Osteoblast (primary cell): ENCODE measurements around the gene AGPS. TPM values are rescaled to one million over a fixed set of nuclear protein-coding genes. Genes with fewer than 3 reads are reported as not detected.

Source experiments
- DNase-seq: peaks from one replicate; pipeline ENCODE4 v3.0.0; 2011; ENCODE audit warnings: low spot score, mixed read lengths; ENCODE audit not compliant: insufficient read length; ENCODE audit errors: missing footprints
- H2AFZ ChIP-seq: 2 replicates; pipeline ENCODE4 v1.6.0; 2011; ENCODE audit warnings: mild to moderate bottlenecking, low read length
- H3K27ac ChIP-seq: 2 replicates; pipeline ENCODE4 v1.5.1; 2011; ENCODE audit warnings: mild to moderate bottlenecking, low read depth, low read length, moderate library complexity
- H3K27me3 ChIP-seq: 2 replicates; pipeline ENCODE4 v1.6.0; 2012; ENCODE audit warnings: mild to moderate bottlenecking, control low read depth, inconsistent platforms, low read length, moderate library complexity; ENCODE audit not compliant: insufficient read depth
- H3K36me3 ChIP-seq: 2 replicates; pipeline ENCODE4 v1.5.1; 2011; ENCODE audit warnings: mild to moderate bottlenecking, low read length, control low read depth, moderate library complexity; ENCODE audit not compliant: insufficient read depth
- H3K4me1 ChIP-seq: 2 replicates; pipeline ENCODE4 v1.5.1; 2011; ENCODE audit warnings: mild to moderate bottlenecking, low read length, control low read depth, moderate library complexity; ENCODE audit not compliant: insufficient read depth
- H3K4me2 ChIP-seq: 2 replicates; pipeline ENCODE4 v1.6.0; 2011; ENCODE audit warnings: mild to moderate bottlenecking, low read length; ENCODE audit not compliant: insufficient read depth
- H3K4me3 ChIP-seq: fragments of 200-600 bp; sonication (generic); 3 replicates; pipeline ENCODE4 v1.5.1; 2012; ENCODE audit warnings: mild to moderate bottlenecking, low read length, inconsistent platforms; ENCODE audit not compliant: insufficient read depth
- H3K79me2 ChIP-seq: 2 replicates; pipeline ENCODE4 v1.6.0; 2012; ENCODE audit warnings: mild to moderate bottlenecking, low read length, control low read depth, inconsistent platforms; ENCODE audit not compliant: insufficient read depth
- H3K9me3 ChIP-seq: 2 replicates; pipeline ENCODE4 v1.5.1; 2011; ENCODE audit warnings: low read depth, low read length, control low read depth
- H4K20me1 ChIP-seq: 2 replicates; pipeline ENCODE4 v1.6.0; 2012; ENCODE audit warnings: mild to moderate bottlenecking, low read length, control low read depth; ENCODE audit not compliant: insufficient read depth
- total RNA-seq: library from RNA; depleted of rRNA; stranded (reverse); fragments of >200 nt; gene quantifications from 2 replicates; pipeline ENCODE4 v1.2.3, GENCODE V29; 2012
- TF ChIP-seq, protein P1 (sequence below): IDR thresholded peaks from 2 replicates; pipeline ENCODE4 v1.5.1; 2011; ENCODE audit warnings: mild to moderate bottlenecking, low read depth, low read length, moderate library complexity; ENCODE audit errors: extremely low read depth

Gene AGPS
- total RNA-seq, 1 donor = 34.0 TPM

- Histone ChIP-seq H3K27me3 (no peaks in the 10 kb centered on the region), H4K20me1 (no peaks in the 10 kb centered on the region), H3K4me3 (no peak overlapping the region), H3K9me3 (no peaks in the 10 kb centered on the region), H3K79me2 (no peaks in the 10 kb centered on the region), H3K4me1 (peaks cover 20% of the 10 kb centered on the region), H2AFZ (no peak overlapping the region), H3K27ac (peak overlapping the region; percentile 72), H3K4me2 (peak overlapping the region; percentile 62), H3K36me3 (no peaks in the 10 kb centered on the region)
- no peak for DNase-seq
- TF ChIP-seq, protein P1, sequence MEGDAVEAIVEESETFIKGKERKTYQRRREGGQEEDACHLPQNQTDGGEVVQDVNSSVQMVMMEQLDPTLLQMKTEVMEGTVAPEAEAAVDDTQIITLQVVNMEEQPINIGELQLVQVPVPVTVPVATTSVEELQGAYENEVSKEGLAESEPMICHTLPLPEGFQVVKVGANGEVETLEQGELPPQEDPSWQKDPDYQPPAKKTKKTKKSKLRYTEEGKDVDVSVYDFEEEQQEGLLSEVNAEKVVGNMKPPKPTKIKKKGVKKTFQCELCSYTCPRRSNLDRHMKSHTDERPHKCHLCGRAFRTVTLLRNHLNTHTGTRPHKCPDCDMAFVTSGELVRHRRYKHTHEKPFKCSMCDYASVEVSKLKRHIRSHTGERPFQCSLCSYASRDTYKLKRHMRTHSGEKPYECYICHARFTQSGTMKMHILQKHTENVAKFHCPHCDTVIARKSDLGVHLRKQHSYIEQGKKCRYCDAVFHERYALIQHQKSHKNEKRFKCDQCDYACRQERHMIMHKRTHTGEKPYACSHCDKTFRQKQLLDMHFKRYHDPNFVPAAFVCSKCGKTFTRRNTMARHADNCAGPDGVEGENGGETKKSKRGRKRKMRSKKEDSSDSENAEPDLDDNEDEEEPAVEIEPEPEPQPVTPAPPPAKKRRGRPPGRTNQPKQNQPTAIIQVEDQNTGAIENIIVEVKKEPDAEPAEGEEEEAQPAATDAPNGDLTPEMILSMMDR = no peak
These were observed 149.8 kb downstream of the AGPS start for GRCh38 chr2:177542396-177542795.

- TF ChIP-seq, protein P1 = no peak
- peak overlapping the region; percentile 5 for H3K4me3 ChIP-seq
- H3K36me3 ChIP-seq = no peaks in the 10 kb centered on the region
- peak overlapping the region; percentile 62 for H3K4me2 ChIP-seq
- H3K4me1 ChIP-seq = peaks cover 20% of the 10 kb centered on the region
- no peaks in the 10 kb centered on the region for H3K27me3 ChIP-seq
- H3K9me3 ChIP-seq = no peaks in the 10 kb centered on the region
- H2AFZ ChIP-seq = no peak overlapping the region
- DNase-seq = peak; percentile 88
- H3K27ac ChIP-seq = peak overlapping the region; percentile 72
- H3K79me2 ChIP-seq = no peaks in the 10 kb centered on the region
- H4K20me1 ChIP-seq = no peaks in the 10 kb centered on the region
These were observed 150.6 kb downstream of the AGPS start for GRCh38 chr2:177543007-177543760.

- Histone ChIP-seq H3K4me2 (no peak overlapping the region), H3K36me3 (no peaks in the 10 kb centered on the region), H2AFZ (no peak overlapping the region), H3K4me1 (peaks cover 20% of the 10 kb centered on the region), H4K20me1 (no peaks in the 10 kb centered on the region), H3K9me3 (no peaks in the 10 kb centered on the region), H3K27me3 (no peaks in the 10 kb centered on the region), H3K27ac (no peak overlapping the region), H3K79me2 (no peaks in the 10 kb centered on the region), H3K4me3 (no peak overlapping the region)
- no peak for DNase-seq
- TF ChIP-seq, protein P1 = no peak
These were observed 152.6 kb downstream of the AGPS start for GRCh38 chr2:177545143-177545542.

DNA sequence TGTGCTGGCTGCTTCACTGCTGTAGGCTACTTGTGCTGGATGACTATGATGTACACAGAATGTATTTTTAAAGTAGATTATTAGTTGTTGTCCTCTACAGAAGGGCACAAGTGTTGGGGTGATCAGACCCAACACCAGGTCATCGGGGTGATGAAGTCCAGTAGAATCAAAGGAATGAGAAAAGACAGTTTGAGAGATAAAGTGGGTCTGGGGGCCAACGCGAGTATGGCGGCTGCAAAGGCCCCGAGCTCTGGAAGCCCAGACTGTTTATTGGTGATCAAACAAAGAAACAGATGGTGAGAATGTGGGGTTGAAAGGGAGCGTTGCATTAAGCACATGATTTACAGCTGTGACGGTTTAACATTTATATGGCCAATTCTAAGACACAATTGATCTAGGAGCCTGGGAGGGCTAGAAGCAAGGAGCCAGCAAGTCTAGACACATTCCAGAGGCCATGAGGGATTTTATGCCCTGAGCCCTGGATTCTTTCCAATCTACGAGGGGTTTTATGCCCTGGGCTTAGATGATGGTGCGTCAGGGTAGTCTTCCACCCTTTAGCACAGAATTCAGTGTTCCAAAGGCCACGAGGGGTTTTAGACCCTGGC lies 153.5 kb downstream of the AGPS start:
- TF ChIP-seq, protein P1 = no peak
- Histone ChIP-seq H3K4me1 (peaks cover 20% of the 10 kb centered on the region), H3K4me3 (no peak overlapping the region), H3K27ac (no peak overlapping the region), H3K36me3 (no peaks in the 10 kb centered on the region), H3K9me3 (no peaks in the 10 kb centered on the region), H3K4me2 (no peak overlapping the region), H4K20me1 (no peaks in the 10 kb centered on the region), H3K79me2 (no peaks in the 10 kb centered on the region), H3K27me3 (no peaks in the 10 kb centered on the region), H2AFZ (no peak overlapping the region)
- DNase-seq = no peak
